Mucosa of rectum (tissue), 2 donors: Measurements from ENCODE around the gene CD109.
A peak's percentile ranks its signal among the peaks of the same experiment; 100 is the strongest.

Experiments used
- H3K27ac ChIP-seq, 2 donors: one replicate each; pipeline ENCODE4 v1.7.0; 2013; ENCODE audit warnings: inconsistent platforms in 2 of 2, low read depth in 2 of 2, low read length in 2 of 2
- H3K27me3 ChIP-seq, 2 donors: one replicate each; pipeline ENCODE4 v1.7.0; 2013; ENCODE audit warnings: low read length in 2 of 2; ENCODE audit not compliant: control insufficient read depth in 2 of 2, insufficient read depth in 2 of 2
- H3K36me3 ChIP-seq, 2 donors: one replicate each; pipeline ENCODE4 v1.7.0; 2013; ENCODE audit warnings: low read length in 2 of 2; ENCODE audit not compliant: control insufficient read depth in 2 of 2, insufficient read depth in 2 of 2
- H3K4me1 ChIP-seq, 2 donors: one replicate each; pipeline ENCODE4 v1.7.0; 2013; ENCODE audit warnings: low read length in 2 of 2, mild to moderate bottlenecking in 1 of 2; ENCODE audit not compliant: control insufficient read depth in 2 of 2, insufficient read depth in 2 of 2
- H3K4me3 ChIP-seq, 2 donors: one replicate each; pipeline ENCODE4 v1.7.0; 2013; ENCODE audit warnings: low read length in 2 of 2
- H3K9ac ChIP-seq, 2 donors: one replicate each; pipeline ENCODE4 v1.7.0; 2013; ENCODE audit warnings: low read length in 2 of 2, low read depth in 1 of 2, mild to moderate bottlenecking in 1 of 2
- H3K9me3 ChIP-seq, 2 donors: one replicate each; pipeline ENCODE4 v1.7.0; 2013; ENCODE audit warnings: low read length in 2 of 2; ENCODE audit not compliant: control insufficient read depth in 2 of 2
- donor health status: healthy.
- donor health status: Normal muscosa, but diverticular disease.

Gene CD109

GRCh38 chr6:73695619-73696421, at the start of gene CD109:
TSS of gene CD109 (plus strand) at chr6:73696203. CDS start at chr6:73696216, 13 bp downstream.
- Histone ChIP-seq H3K9ac (peak within 1 kb of the TSS; percentile 8 to 52), H3K4me1 (no peaks in the 10 kb centered on the region), H3K9me3 (no peaks in the 10 kb centered on the region), H3K27ac (peak within 1 kb of the TSS; percentile 45 to 50), H3K36me3 (no peaks in the 10 kb centered on the region), H3K27me3 (peaks cover 0 to 4% of the 10 kb centered on the region in 2 donors), H3K4me3 (peak within 1 kb of the TSS; percentile 66)

GRCh38 chr6:73648166-73648565, 47.8 kb upstream of the CD109 start:
- peaks cover 3 to 7% of the 10 kb centered on the region in 2 donors for H3K36me3 ChIP-seq
- no peak overlapping the region for H3K27ac ChIP-seq
- no peak overlapping the region for H3K4me3 ChIP-seq
- H3K4me1 ChIP-seq = peaks cover 0 to 3% of the 10 kb centered on the region in 2 donors
- no peaks in the 10 kb centered on the region for H3K27me3 ChIP-seq
- no peak overlapping the region for H3K9ac ChIP-seq
- no peaks in the 10 kb centered on the region for H3K9me3 ChIP-seq

- peaks cover 0 to 3% of the 10 kb centered on the region in 2 donors for H3K4me1 ChIP-seq
- no peak overlapping the region for H3K9ac ChIP-seq
- no peak overlapping the region for H3K27ac ChIP-seq
- peaks cover 3 to 7% of the 10 kb centered on the region in 2 donors for H3K36me3 ChIP-seq
- no peak overlapping the region for H3K4me3 ChIP-seq
- H3K9me3 ChIP-seq = no peaks in the 10 kb centered on the region
- H3K27me3 ChIP-seq = no peaks in the 10 kb centered on the region
Measured at GRCh38 chr6:73649783-73650182, 46.2 kb upstream of the CD109 start.

- Histone ChIP-seq H3K4me1 (peaks cover 0 to 5% of the 10 kb centered on the region in 2 donors), H3K4me3 (peak overlapping the region; percentile 95 to 96), H3K9ac (peak overlapping the region; percentile 86 to 98), H3K36me3 (peaks cover 3 to 7% of the 10 kb centered on the region in 2 donors), H3K27ac (peak overlapping the region; percentile 97), H3K27me3 (no peaks in the 10 kb centered on the region), H3K9me3 (no peaks in the 10 kb centered on the region)
Measured at GRCh38 chr6:73652637-73653570, 43.1 kb upstream of the CD109 start.

GRCh38 chr6:73653571-73654424, 42.2 kb upstream of the CD109 start, which contains the start of gene SLC17A5:
TSS of gene SLC17A5 (minus strand) at chr6:73653992. CDS start at chr6:73653886, 106 bp downstream.
- H3K27ac ChIP-seq = peak within 1 kb of the TSS; percentile 97
- no peaks in the 10 kb centered on the region for H3K27me3 ChIP-seq
- H3K9me3 ChIP-seq = no peaks in the 10 kb centered on the region
- peaks cover 3 to 7% of the 10 kb centered on the region in 2 donors for H3K36me3 ChIP-seq
- H3K9ac ChIP-seq = peak within 1 kb of the TSS; percentile 87 to 98
- H3K4me3 ChIP-seq = peak within 1 kb of the TSS; percentile 95 to 96
- peaks cover 0 to 5% of the 10 kb centered on the region in 2 donors for H3K4me1 ChIP-seq

GRCh38 chr6:73655341-73655917, 40.6 kb upstream of the CD109 start:
- Histone ChIP-seq H3K9me3 (no peaks in the 10 kb centered on the region), H3K9ac (peak overlapping the region; percentile 87 to 98), H3K27me3 (no peaks in the 10 kb centered on the region), H3K4me3 (peak overlapping the region; percentile 95 to 96), H3K4me1 (peaks cover 0 to 5% of the 10 kb centered on the region in 2 donors), H3K36me3 (no peaks in the 10 kb centered on the region), H3K27ac (peak overlapping the region; percentile 97)

- Histone ChIP-seq H3K9ac (no peak overlapping the region), H3K4me1 (peaks cover 0 to 5% of the 10 kb centered on the region in 2 donors), H3K9me3 (no peaks in the 10 kb centered on the region), H3K27ac (no peak overlapping the region), H3K36me3 (no peaks in the 10 kb centered on the region), H3K4me3 (no peak overlapping the region), H3K27me3 (no peaks in the 10 kb centered on the region)
Measured at GRCh38 chr6:73656531-73657145, 39.4 kb upstream of the CD109 start.

GRCh38 chr6:73657201-73657600, 38.8 kb upstream of the CD109 start:
- Histone ChIP-seq H3K4me3 (no peak overlapping the region), H3K9ac (no peak overlapping the region), H3K27me3 (no peaks in the 10 kb centered on the region), H3K36me3 (no peaks in the 10 kb centered on the region), H3K27ac (no peak overlapping the region), H3K4me1 (peaks cover 0 to 5% of the 10 kb centered on the region in 2 donors), H3K9me3 (no peaks in the 10 kb centered on the region)

GRCh38 chr6:73664701-73665100, 31.3 kb upstream of the CD109 start:
- Histone ChIP-seq H3K9ac (no peak overlapping the region), H3K27ac (peak overlapping the region in 1 of 2 donors; percentile 75), H3K4me3 (no peak overlapping the region), H3K36me3 (no peaks in the 10 kb centered on the region), H3K27me3 (no peaks in the 10 kb centered on the region), H3K9me3 (no peaks in the 10 kb centered on the region), H3K4me1 (peaks cover 4 to 6% of the 10 kb centered on the region in 2 donors)
